Fibroblast of villous mesenchyme (primary cell): ENCODE results near the gene ANXA2R. TPM values are rescaled to one million over a fixed set of nuclear protein-coding genes. Genes with fewer than 3 reads are reported as not detected.
A peak's percentile ranks its signal among the peaks of the same experiment; 100 is the strongest.

Experiments
- DNase-seq: peaks from one replicate; pipeline ENCODE4 v3.0.0-alpha.2; 2010; ENCODE audit warnings: low read depth
- H3K4me3 ChIP-seq: 2 replicates; pipeline ENCODE4 v1.5.1; 2011; ENCODE audit warnings: low read depth, mild to moderate bottlenecking, low read length
- total RNA-seq: library from RNA; depleted of rRNA; stranded (reverse); fragments of >200 nt; gene quantifications from 2 replicates; pipeline ENCODE4 v1.2.3, GENCODE V29; 2012
- TF ChIP-seq, protein P1 (sequence below): IDR thresholded peaks from 2 replicates; pipeline ENCODE4 v1.5.1; 2012; ENCODE audit warnings: low read depth, mild to moderate bottlenecking, low read length; ENCODE audit not compliant: insufficient read depth

Gene ANXA2R
- total RNA-seq, 1 donor: 3.9 TPM

DNA sequence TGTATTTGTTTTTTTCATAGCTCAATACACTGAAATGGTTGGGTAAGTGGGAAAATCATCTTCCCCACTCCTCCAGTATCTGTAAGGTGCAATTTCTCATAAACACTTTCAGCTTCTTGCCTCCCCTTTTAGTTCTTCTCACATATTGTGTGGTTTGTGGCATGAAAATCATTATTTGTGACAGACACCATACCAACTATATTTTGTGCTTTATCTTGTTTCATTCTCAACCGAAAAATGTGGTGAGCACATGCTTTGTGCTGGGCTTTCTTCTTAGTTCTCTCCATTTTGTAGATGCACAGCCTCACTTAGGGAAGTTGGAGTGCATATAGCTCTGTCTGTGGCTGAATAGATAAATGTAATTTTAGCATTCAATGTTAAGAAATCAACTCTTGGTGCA lies 6.4 kb upstream of the ANXA2R start:
- DNase-seq: no peak
- no peak overlapping the region for H3K4me3 ChIP-seq
- TF ChIP-seq, protein P1, sequence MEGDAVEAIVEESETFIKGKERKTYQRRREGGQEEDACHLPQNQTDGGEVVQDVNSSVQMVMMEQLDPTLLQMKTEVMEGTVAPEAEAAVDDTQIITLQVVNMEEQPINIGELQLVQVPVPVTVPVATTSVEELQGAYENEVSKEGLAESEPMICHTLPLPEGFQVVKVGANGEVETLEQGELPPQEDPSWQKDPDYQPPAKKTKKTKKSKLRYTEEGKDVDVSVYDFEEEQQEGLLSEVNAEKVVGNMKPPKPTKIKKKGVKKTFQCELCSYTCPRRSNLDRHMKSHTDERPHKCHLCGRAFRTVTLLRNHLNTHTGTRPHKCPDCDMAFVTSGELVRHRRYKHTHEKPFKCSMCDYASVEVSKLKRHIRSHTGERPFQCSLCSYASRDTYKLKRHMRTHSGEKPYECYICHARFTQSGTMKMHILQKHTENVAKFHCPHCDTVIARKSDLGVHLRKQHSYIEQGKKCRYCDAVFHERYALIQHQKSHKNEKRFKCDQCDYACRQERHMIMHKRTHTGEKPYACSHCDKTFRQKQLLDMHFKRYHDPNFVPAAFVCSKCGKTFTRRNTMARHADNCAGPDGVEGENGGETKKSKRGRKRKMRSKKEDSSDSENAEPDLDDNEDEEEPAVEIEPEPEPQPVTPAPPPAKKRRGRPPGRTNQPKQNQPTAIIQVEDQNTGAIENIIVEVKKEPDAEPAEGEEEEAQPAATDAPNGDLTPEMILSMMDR: no peak

DNA sequence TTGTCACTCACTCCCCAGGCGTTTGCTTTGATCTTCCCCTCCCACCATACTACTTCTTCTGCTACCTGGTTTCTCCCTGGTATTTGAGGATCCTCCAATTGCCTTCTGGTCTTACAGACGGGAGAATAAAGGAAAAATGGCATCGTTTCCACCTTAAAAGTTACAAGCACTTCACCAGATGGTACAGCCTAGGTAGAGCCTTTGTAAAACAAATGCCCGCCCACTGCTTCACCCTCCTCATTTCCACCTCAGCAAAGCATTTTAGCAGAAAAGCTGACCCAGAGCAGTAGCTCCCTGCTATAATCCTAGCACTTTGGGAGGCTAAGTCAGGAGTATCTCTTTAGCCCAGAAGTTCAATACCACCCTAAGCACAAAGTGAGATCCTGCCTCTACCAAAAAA lies 5.1 kb upstream of the ANXA2R start:
- no peak overlapping the region for H3K4me3 ChIP-seq
- TF ChIP-seq, protein P1: no peak
- DNase-seq: no peak

DNA sequence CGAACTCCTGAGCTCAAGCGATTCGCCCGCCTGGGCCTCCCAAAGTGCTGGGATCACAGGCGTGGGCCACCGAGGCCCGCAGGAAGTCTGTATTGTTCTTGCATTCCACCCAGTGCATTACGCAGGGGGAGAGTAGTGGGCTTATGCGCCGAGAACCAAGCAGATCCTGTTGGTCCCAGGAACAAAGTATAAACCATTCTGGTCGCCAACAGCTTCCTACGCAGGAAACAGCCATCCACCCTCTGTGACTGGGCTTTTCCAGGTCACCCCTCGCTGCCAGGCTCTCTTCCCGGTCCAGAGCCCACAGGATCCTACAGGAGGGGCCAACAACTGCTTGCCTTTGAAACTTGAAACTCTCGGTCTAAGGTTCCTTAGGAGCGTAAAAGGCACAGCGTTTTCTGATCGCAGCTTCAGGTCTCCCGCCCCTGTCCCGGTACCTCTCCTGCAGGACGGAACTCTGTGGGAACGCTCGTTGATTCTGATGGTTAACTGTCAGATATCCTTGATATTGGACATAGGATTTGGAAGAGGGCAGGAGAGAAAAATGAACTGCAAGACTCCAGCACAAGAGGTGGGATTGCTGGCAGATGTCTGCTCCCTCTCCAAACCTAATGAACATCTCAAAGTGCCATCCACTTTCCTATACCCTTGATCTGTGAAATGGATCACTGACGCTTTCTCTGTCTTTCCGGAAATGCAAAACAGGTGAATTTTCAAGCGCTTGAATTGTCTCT lies 4.2 kb upstream of the ANXA2R start:
- TF ChIP-seq, protein P1: no peak

DNA sequence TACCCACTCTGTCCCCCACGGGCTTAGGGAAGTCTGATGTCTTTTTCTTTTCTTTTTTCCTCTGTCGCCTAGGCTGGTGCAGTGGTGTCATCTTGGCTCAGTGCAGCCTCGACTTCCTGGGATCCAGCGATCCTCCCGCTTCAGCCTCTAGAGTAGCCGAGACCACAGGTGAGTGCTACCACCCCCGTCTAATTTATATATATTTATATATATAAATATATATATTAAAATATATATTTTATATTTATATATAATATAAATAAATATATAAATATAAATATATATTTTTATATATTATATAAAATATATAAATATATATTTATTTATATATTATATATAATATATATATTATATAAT lies 3.3 kb upstream of the ANXA2R start:
- no peak for DNase-seq
- peak overlapping the region; percentile 76 for H3K4me3 ChIP-seq
- TF ChIP-seq, protein P1: no peak

More for the DNA sequence above, 4.2 kb upstream of the ANXA2R start:
- peak; percentile 63 for DNase-seq
- peak overlapping the region; percentile 56 for H3K4me3 ChIP-seq

DNA sequence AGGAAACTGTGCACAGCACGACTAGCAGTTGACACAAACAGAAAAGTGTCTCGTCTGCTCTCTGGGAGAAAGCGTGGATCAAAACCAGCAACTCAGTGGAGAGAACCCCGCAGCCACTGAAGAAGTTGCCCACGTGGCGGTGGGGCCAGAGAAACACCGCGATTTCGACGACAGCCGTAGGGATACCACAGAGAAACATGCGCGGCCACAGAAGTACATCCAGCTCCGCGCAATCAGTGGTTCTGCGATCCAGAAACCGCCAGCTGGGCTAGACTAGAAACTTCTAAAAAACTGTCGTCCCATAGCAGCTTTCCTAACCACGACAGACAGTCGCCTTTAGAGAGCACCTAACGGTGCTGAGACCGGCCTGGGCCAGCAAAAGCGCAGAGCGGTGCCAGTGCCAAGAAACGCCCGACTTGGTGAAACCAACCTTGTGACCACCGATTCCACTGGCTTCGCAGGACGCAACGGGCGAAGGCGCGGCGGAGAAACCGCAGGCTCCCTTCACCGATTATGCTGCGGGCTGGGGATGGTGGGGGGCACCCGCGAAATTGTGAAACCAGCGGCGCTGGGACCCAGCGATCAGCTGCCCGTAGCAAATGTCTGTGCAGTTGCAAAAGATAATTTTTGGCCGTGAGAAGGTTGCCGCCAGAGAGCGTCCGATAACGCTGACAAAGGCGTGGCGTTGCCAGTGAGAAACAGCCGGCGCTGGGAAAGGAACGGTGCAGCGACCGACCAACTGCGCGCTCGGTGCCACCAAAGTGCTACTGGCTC lies 2.7 kb upstream of the ANXA2R start:
- TF ChIP-seq, protein P1: peak; percentile 15
- DNase-seq: peak; percentile 83
- peak overlapping the region; percentile 76 for H3K4me3 ChIP-seq

DNA sequence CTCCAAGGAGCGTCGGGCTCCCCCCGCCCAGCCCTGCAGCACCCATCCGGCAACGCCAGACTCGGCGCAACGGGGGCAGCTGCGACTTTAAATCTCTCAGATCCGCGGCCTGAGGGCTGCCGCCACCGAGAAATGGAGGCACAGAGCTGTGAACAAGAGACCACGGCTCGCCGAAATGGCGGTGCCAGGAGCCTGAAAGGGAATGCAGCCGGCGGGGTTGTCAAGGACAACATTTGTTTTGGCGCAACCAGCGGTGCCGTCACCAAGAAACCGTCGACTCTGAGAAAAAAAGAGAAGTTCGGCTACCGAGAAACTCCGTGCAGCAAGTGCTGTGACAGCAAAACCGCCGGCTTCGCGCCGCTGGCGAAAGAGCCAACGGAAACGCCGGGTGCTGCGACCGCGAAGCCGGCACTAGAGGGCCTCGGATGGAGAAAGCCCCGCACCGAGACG lies 2.1 kb upstream of the ANXA2R start:
- DNase-seq: peak; percentile 78
- H3K4me3 ChIP-seq: peak overlapping the region; percentile 76
- TF ChIP-seq, protein P1: no peak
